Medulla oblongata (tissue), 1 donor: ENCODE data around the gene PRPSAP1.
"Not testable (repeated sequence)": the region's sequence is repeated elsewhere in the genome, so short reads cannot be mapped to it uniquely, and the experiment has no call there.

Source experiments
- DNase-seq: peaks from one replicate; pipeline ENCODE4 v3.0.0-alpha.2; 2015; ENCODE audit errors: extremely low spot score

PRPSAP1 gene

DNA sequence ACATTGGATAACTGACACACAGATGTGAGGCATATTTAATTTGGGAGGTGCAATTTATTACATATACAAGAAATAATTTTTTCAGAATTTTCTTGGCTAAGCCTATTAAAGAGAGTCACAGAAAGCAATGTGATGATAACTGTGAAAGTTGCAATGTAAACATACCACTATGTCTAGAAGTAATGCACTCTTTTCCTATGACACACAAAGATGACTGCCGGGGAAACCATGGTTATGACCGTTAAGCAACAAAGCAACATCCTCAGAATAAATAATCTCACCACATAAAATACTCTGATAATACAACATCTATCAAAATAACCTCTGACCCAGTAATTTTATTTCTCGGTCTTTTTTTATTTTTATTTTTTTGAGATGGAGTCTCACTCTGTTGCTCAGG, 35.1 kb downstream of the PRPSAP1 start:
- DNase-seq, result no peak

DNA sequence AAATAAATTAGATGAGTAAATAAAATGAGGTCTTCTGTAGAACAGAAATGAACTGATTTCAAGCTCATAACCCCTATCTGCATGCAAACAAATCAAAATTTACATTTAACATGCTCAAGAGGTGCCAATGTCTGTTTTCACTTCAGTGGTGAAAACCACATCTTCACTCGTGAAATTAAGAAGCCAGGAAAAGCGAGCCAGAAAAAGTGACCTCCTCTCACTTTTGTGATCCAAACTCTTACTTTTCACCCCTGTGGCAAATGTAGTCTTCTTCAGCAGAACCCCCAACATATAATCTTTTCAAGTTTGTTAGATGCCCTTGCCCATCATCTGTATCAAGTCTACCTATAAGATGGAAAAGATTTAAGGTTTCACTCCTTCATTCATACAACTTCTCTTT, 36.2 kb downstream of the PRPSAP1 start:
- DNase-seq, result no peak

DNA sequence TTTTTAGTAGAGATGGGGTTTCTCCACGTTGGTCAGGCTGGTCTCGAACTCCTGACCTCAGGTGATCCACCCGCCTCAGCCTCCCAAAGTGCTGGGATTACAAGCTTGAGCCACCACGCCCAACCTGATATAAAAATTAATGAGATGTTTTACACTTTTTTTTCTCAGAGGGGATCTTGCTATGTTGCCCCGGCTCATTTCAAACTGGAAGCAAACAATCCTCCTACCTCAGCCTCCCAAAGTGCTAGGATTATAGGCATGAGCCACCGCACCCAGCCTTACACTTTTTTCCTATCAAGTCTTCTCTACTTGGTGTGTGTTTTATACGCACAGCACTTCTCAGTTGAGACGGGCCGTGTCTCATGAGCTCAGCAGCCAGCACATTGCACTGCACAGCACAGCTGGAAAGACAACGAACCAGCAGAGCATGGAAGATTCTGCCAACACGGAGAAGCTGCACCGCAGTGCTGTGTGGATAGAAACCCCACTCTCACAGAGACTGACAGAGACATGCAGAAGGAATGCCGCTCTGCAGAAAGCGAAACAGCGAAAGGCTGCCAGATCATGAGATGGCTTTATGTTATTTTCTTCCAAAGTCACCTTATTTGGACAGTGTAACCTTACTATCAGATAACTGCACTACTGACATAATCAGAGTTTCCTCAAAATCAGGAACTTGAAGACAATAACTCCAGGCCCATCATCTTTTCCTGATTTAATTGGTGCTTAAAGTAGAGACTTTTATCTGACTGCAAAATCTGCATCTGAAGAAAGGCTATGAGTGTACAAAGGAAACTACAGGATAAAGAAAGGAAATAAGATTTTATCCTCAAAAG, 39.1 kb downstream of the PRPSAP1 start:
- no peak for DNase-seq

DNA sequence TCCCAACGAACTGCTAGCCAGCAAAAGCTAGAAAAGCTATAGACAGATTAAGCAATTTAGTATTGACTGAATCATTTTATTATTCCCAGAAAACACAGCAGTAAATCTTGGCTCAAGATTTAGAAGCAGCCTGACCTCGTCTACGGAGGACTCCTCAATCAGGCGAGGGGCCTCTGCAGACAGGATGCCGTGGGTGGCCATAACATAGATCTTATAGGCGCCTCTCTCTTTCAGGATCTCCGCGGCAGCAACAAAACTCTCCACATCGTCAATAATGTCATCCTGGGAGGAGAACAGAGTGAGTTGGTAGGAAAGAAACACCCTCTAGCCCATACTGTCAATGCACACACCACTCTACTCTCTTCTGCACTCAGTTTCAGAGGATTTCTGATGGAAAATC, 41.0 kb downstream of the PRPSAP1 start:
- no peak for DNase-seq

DNA sequence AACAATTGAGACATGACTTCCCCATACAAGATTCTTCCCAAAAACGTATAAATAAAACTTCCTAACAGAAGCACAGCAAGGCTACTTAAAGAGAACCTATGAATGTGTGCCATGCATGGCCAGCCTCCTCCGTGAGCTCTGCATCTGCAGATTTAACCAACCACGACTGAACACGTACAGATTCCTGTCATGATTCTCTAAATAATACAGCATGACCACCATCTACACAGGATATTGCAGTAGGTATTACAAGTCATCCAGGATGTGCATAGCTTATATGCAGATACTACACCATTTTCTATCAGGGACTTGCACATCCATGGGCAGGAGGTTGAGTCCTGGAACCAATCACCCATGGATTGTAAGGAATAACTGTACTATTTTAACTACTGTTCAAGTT, 44.3 kb downstream of the PRPSAP1 start:
- no peak for DNase-seq

DNA sequence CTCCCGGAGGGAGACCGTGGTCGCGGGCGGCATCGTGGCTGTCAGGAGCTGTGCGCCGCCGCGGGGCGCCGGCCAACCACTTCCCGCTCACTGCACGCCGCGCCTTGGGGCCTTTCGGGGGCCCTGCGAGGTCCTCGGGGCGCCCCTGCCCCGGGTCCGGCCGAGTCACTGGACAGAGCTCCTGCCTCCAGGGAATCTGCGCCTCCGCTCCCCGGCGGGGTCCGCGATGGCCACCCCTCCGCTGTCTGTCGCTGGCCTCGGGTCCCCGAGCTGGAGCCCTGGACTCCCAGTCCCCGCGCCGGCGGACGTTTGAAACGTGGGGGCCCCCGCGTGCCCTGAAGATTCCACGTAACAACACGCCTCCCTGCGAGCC, 45.8 kb downstream of the PRPSAP1 start, which contains the start of gene QRICH2:
TSS of gene QRICH2 (minus strand) at position 311 of the 373 bp plus-strand sequence. CDS start at position 33, 278 bp downstream.
- DNase-seq, result no peak

DNA sequence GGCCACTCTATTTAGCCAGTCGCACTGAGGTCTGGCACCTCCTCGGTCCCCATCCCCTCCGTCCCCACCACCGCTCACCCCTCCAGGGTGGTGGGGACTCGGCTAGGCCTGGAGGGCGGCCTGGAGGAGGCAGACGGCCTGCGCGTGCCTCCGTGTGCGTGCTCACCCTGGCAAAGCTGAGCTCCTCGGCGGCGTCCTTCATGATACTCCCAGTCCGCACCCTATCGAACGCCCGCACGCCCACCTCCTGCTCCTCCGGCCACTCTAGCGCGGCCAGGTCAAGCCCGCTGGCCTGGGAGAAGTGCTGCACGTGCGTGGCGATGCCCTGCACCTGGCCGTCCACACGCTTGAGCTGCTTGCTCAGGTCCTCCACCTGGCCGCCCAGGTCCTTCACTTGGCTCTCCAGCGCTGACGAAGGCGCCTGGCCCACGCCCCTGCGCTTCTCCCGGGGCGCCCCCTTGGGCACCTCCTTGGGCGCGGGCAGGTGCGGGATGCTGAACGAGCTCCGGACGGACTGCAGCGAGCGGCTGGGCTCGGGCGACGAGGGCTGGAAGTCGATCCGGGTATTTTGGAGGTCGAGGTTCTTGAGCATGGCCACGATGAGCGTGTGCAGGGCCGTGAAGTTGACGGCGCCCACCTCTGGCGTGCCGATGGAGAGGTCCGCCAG, 46.3 kb downstream of the PRPSAP1 start:
- no peak for DNase-seq

DNA sequence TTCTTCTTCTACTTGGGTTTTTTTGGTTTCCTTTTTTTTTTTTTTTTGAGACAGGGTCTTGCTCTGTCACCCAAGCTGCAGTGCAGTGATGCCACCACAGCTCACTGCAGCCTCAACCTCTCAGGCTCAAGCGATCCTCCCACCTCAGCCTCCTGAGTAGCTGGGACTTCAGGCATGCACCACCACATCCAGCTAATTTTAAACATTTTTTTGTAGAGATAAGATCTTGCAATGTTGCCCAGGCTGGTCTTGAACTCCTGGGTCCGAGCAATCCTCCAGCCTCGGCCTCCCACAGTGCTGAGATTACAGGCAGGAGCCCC, 48.6 kb downstream of the PRPSAP1 start:
- not testable (repeated sequence) for DNase-seq

DNA sequence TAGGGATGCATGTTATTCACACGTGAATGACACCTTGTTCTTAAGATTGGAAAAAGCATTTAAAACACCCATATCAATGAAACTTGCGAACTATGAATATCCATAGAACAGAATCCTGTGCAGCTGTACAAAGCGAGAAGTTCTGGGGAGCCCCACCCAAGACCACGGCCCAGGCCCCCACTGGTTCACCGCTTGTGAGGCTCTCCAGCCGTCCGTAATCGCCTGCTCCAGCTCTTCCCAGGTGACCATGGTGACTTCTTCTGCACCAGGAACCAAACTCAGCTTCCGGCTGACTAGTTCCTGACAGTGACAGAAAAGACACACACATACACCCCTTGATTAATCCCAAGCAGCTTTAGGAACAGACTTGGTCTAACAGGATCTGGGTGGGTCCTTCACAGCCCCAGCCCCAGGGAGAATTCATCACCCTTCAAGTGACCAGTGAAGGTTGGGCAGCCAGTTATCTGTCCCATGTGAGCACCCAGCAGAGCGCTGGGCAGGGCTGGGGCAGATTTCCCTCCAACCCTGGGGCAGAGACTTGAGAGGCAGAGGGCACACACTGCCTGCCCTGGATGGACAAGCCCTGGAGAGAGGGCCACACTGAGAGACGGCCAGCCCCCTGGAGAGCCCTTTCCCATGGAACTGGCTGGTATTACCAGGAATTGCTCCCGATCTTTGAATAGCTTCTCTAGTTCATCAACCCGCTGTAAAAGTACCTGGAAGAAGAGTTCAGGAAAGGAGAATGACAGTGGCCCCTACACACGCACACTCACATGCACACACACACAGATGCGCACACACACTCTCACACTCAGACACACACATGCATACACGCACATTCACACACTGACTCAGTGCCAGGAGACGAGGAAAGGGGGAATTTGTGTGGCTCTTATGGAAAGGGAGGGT, 49.2 kb downstream of the PRPSAP1 start:
- DNase-seq, result no peak

DNA sequence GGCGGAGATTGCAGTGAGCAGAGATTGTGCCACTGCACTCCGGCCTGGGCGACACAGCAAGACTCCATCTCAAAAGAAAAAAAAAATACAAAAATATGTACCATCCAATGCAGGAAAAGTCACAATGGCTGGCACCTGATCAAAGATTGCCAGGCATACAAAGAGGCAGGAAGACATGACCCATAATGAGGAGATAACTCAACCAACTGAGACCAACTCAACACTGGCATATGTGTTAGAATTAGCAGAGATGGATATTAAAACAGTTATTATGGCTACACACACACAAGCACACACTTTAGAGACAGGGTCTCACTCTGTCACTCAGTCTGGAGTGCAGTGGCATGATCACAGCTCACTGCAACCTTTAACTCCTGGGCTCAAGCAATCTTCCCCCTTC, 56.3 kb downstream of the PRPSAP1 start:
- no peak for DNase-seq

DNA sequence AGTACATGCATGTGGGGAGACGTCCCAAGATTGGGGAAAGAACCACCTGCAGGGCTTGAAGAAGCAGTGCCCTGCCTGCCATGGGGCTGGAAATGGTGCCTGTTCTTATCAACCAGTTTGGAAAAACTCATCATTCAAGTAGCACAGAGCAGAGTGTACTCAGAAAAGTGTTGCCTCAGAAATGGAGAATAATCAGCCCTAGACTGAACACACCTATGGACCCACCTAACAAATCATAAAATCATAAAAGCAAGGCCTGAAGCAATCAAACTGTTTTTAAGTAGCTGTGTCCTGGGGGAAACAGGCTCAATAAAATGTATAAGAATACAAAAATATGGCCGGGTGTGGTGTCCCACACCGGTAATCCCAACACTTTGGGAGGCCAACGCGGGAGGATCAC, 56.8 kb downstream of the PRPSAP1 start:
- DNase-seq, result no peak

DNA sequence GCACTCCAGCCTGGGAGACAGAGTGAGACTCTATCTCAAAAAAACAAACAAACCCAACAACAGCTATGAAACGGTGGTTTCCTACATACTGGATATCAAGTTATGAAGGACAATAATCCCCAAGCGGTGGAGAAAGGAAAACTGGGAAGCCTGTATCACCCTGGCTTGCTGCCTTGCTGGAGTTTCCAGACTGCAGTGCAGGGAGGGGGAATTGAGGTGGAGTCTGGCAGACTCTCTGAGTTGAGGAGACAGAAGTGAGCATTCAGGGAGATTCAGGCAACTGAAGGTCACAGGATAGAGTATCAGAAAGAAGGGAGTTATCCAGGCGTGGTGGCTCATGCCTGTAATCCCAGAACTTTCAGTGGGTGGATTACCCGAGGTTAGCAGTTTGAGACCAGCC, 57.5 kb downstream of the PRPSAP1 start:
- no peak for DNase-seq

DNA sequence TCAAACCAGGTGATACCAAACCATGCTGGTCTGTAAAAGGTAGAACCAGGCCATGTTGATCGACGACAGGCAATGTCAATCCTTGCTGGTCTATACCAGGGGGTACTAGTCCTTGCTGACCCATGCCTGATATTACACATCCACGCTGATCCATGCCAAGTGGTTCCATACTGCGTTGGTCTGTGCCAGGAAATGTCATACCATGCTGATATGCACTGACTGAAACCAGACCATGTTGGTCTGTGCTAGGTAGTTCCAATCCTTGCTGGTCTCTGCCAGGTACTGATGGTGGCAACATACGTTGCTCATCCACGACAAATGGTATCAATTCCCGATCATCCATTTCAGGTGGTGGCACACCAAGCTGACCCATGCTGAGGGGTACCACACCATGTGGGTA, 60.6 kb downstream of the PRPSAP1 start:
- DNase-seq, result no peak

DNA sequence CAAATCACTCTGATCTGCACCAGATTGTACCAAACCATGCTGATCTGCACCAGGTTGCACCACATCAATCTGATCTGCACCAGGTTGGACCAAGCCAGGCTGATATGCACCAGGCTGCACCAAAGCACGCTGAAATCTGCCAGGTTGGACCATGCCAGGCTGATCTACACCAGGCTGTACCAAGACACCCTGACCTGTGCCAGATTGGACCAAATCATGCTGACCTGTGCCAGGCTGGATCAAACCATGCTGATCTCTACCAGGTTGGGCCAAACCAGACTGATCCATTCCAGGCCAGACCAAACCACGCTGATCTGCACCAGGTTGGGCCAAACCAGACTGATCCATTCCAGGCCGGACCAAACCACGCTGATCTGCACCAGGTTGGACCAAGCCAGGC, 61.1 kb downstream of the PRPSAP1 start:
- no peak for DNase-seq

DNA sequence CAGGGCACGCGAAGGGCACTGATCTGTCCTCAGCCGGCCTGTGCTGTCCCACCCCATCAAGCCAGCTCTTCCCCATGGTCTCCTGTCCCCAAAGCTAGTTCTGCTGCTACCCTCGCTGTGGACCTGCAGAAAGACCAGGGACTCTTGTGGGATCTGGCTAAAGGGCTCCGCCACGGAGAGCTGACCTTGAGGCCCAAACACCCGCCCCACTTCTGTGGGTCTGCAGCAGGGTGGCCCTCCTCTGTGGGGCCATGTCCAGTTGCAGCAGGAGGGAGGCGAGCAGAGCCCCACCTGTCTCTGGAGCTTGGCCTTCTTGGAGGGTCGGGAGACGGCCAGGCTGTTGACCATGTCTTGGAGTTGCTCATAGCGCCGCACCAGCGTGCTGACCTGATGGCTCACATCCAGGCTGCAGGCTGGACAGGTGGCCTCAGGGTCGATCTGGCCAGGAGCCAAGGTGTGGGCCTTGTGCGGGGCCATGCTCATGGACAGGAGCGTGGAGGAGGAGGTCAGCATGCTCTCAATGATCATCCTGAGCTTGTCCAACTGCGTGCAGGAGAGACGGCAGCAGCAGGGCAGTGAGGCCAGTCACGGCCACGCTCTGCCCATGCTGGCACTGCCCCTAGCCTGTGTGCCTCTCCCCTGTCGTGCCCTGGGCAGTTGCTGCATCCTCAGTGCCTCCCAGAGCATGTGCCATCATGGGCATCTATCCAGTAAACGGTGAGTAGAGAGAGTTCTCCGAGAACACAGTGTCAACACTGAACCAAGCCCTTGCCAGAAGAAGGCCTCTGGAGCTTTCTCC, 71.9 kb downstream of the PRPSAP1 start:
- DNase-seq, result no peak

DNA sequence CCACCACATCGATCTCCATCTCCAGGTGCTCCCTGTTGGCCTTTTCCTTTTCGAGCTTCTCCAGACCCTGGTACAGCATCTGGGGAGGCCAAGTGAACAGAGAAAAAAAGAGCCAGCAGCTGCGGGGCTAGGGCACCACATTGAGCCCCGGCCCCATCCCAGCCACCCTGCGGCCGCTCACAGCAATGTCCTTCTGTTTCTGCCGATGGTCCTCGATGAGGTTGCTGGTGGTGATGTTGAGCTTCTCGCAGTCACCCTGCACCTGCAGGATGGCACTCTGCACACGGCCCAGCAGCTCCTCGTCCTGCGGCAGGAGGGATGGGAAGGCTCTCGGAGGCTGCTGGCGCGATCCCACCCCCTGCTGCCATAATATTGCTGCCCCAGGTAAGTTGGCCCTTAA, 73.1 kb downstream of the PRPSAP1 start:
- no peak for DNase-seq

DNA sequence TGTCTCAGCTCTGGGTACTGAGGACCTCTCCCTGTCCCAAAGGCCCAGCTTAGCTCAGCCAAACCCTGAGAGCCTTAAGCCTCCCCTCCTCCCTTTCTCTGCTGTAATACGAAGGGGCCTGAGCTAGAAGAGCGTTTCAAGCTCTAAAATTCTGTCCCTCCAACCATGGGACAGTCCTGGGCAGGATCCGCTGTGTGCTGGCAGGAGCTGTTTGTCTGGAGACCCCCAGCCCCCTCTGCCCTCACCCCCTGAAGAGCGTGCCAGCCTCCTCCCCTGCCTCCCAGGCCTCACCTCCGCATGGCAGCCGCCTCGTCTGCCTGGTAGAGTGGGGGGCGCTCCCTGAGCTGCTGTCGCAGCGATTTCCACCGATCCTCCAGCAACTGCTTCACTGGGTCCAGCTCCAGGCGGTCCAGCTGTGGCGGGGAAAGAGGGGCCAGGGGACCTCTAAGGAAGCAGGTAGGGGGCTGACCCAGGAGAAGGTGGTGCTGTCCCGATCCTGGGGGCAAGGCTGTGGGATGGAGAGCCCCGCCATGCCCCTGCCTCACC, 73.9 kb downstream of the PRPSAP1 start:
- DNase-seq, result no peak

DNA sequence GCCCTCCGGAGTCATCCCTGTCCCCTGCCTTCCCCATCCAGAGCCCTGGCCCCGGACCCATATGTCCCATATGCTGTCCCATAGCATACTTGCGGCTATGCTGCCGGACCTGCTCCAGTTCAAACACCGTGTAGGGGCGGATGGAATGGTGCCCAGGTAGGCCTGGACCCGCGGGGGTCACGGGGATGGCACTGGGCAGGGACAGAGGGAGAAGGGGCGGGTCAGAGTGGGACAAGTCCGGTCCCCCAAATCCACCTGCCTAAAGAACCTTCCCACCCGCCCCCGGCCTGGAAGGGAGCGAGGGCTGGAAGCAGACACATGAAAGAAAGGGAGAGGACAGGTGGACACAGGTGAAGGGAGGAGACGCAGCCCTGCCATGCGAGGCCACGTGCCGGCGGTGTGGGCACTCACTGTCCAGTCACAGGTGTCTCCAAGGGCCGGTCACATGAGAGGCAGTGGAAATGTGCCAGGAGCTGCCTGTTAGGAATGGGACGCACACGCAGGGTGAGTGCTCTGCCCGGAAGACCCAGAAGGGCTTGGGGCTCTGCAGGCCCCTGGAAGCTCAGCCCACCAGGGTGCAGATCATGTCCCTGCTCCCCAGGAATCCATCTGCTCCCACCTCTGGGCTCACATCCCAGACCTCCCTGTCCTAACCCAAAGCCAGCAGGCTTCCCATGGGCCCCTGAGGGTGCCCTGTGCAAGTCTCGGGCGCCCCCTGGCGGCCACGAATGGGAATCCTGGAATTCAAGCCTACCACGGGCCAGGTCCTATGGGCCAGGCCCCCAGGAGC, 74.6 kb downstream of the PRPSAP1 start:
- DNase-seq, result peak; percentile 91

DNA sequence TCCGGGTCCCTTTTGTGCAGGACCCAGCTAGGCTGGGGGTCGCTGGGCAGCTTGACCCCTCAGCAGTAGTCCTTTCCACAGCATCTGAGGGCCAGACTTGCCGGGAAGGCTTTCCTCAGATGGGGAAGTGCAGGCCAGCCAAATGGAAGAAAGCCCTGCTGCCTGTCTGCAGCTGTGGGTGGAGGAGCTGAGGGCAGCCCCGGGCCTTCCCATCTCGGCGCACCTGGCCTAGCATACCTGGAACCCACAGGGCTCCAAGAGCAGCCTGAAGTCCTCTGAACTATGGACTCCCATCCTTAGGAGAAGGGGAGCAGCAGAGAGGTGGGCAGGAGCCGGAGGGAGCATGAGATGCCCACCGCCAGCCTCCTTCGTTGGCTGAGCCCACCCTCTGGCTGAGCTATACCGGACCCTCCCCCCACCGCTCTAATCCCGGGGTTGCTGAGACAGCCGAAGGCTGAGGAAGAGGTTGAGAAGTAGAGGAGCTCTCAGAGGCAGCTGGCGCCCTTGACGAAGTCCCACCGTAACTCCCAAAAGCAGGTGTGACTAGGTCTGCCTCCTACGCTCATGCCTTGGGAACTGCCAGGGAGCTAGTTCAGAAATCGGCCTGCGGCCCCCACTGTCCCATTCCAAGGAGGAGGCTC, 75.3 kb downstream of the PRPSAP1 start:
- no peak for DNase-seq
